ENCODE data around the gene PLA2G2D.

The PLA2G2D gene

GRCh38 chr1:20150326-20150705 lies 31.0 kb upstream of the PLA2G2D start:
- Histone ChIP-seq H3K9me3 (ENCODE audit: insufficient read depth, low read length) (no peaks in the 10 kb centered on the region), H3K79me2 (ENCODE audit: insufficient read depth, low read length) (no peaks in the 10 kb centered on the region), H3F3A (ENCODE audit: insufficient read depth) (no peaks in the 10 kb centered on the region), H4K20me1 (ENCODE audit: low read depth, low read length) (no peaks in the 10 kb centered on the region), H3K36me3 (ENCODE audit: low read length) (no peaks in the 10 kb centered on the region), H3K9me2 (replicated peaks; ENCODE audit: insufficient read depth, low read length) (no peaks in the 10 kb centered on the region), H2AFZ (ENCODE audit: low read depth, low read length, severe bottlenecking) (no peak overlapping the region), H3K4me3 (ENCODE audit: insufficient read depth, low read length, poor library complexity, severe bottlenecking) (no peak overlapping the region), H3K27ac (ENCODE audit: low read depth, low read length) (no peak overlapping the region), H3K4me2 (ENCODE audit: low read depth, low read length, poor library complexity, severe bottlenecking) (no peak overlapping the region), H3K9ac (ENCODE audit: low read length) (no peak overlapping the region), H3K27me3 (ENCODE audit: low read length) (no peaks in the 10 kb centered on the region)
- TF ChIP-seq CTCF (IDR thresholded peaks at IDR 0.05; ENCODE audit: insufficient read depth, low read length, poor library complexity, severe bottlenecking) (no peak), EZH2phosphoT487 (conservative IDR thresholded peaks at IDR 0.05; ENCODE audit: low read length) (no peak)

- Histone ChIP-seq H3K4me3 (ENCODE audit: insufficient read depth, low read length, poor library complexity, severe bottlenecking) (no peak overlapping the region), H3K27ac (ENCODE audit: low read depth, low read length) (no peak overlapping the region), H3K36me3 (ENCODE audit: low read length) (no peaks in the 10 kb centered on the region), H3F3A (ENCODE audit: insufficient read depth) (no peaks in the 10 kb centered on the region), H2AFZ (ENCODE audit: low read depth, low read length, severe bottlenecking) (no peak overlapping the region), H3K9me2 (replicated peaks; ENCODE audit: insufficient read depth, low read length) (no peaks in the 10 kb centered on the region), H3K9ac (ENCODE audit: low read length) (no peak overlapping the region), H4K20me1 (ENCODE audit: low read depth, low read length) (no peaks in the 10 kb centered on the region), H3K27me3 (ENCODE audit: low read length) (no peaks in the 10 kb centered on the region), H3K79me2 (ENCODE audit: insufficient read depth, low read length) (no peaks in the 10 kb centered on the region), H3K4me2 (ENCODE audit: low read depth, low read length, poor library complexity, severe bottlenecking) (no peak overlapping the region), H3K9me3 (ENCODE audit: insufficient read depth, low read length) (no peaks in the 10 kb centered on the region)
- TF ChIP-seq CTCF (IDR thresholded peaks at IDR 0.05; ENCODE audit: insufficient read depth, low read length, poor library complexity, severe bottlenecking), result no peak
- no peak for TF ChIP-seq EZH2phosphoT487 (conservative IDR thresholded peaks at IDR 0.05; ENCODE audit: low read length)
Observed at GRCh38 chr1:20149601-20150325, 30.4 kb upstream of the PLA2G2D start.

- H2AFZ ChIP-seq (ENCODE audit: low read depth, low read length, severe bottlenecking), result no peak overlapping the region
- no peaks in the 10 kb centered on the region for H3F3A ChIP-seq (ENCODE audit: insufficient read depth)
- TF ChIP-seq EZH2phosphoT487 (conservative IDR thresholded peaks at IDR 0.05; ENCODE audit: low read length), result no peak
- TF ChIP-seq CTCF (IDR thresholded peaks at IDR 0.05; ENCODE audit: insufficient read depth, low read length, poor library complexity, severe bottlenecking), result no peak
- no peak overlapping the region for H3K4me3 ChIP-seq (ENCODE audit: insufficient read depth, low read length, poor library complexity, severe bottlenecking)
- H3K4me2 ChIP-seq (ENCODE audit: low read depth, low read length, poor library complexity, severe bottlenecking), result no peak overlapping the region
- H4K20me1 ChIP-seq (ENCODE audit: low read depth, low read length), result no peaks in the 10 kb centered on the region
- H3K9me2 ChIP-seq (replicated peaks; ENCODE audit: insufficient read depth, low read length), result no peaks in the 10 kb centered on the region
- H3K79me2 ChIP-seq (ENCODE audit: insufficient read depth, low read length), result no peaks in the 10 kb centered on the region
- no peaks in the 10 kb centered on the region for H3K36me3 ChIP-seq (ENCODE audit: low read length)
- no peak overlapping the region for H3K9ac ChIP-seq (ENCODE audit: low read length)
- H3K27ac ChIP-seq (ENCODE audit: low read depth, low read length), result no peak overlapping the region
- H3K9me3 ChIP-seq (ENCODE audit: insufficient read depth, low read length), result no peaks in the 10 kb centered on the region
- no peaks in the 10 kb centered on the region for H3K27me3 ChIP-seq (ENCODE audit: low read length)
Observed at GRCh38 chr1:20148571-20149500, 29.5 kb upstream of the PLA2G2D start.

Measured in SU-DHL-6 (cell line).